GM23248 (cell line): Measurements from ENCODE around the gene FBN1. TPM values are rescaled to one million over a fixed set of nuclear protein-coding genes. Genes with fewer than 3 reads are reported as not detected.
A peak's percentile ranks its signal among the peaks of the same experiment; 100 is the strongest.

Experiments used
- DNase-seq: peaks from one replicate; pipeline ENCODE4 v3.0.0-alpha.2; 2015
- H2AFZ ChIP-seq: fragments of 200-600 bp; sonication (generic); 2 replicates; pipeline ENCODE4 v1.6.1; 2016; ENCODE audit warnings: antibody characterized with exemption
- H3F3A ChIP-seq: fragments of 200-600 bp; sonication (generic); 2 replicates; pipeline ENCODE4 v1.6.1; 2016; ENCODE audit warnings: mild to moderate bottlenecking, antibody characterized with exemption, mixed run types; ENCODE audit not compliant: insufficient read depth
- H3K27ac ChIP-seq: fragments of 200-600 bp; sonication (generic); 2 replicates; pipeline ENCODE4 v1.5.1; 2016; ENCODE audit warnings: mild to moderate bottlenecking
- H3K27me3 ChIP-seq: fragments of 200-600 bp; sonication (generic); replicated peaks from 2 replicates; pipeline ENCODE4 v1.6.1; 2016; ENCODE audit warnings: mild to moderate bottlenecking; ENCODE audit not compliant: insufficient read depth
- H3K36me3 ChIP-seq: fragments of 200-600 bp; sonication (generic); 2 replicates; pipeline ENCODE4 v1.6.1; 2016; ENCODE audit warnings: low read depth, mild to moderate bottlenecking
- H3K4me1 ChIP-seq: fragments of 200-600 bp; sonication (generic); 2 replicates; pipeline ENCODE4 v1.6.1; 2016; ENCODE audit warnings: mild to moderate bottlenecking; ENCODE audit not compliant: insufficient read depth
- H3K4me2 ChIP-seq: fragments of 200-600 bp; sonication (generic); one replicate; pipeline ENCODE4 v1.6.1; 2016; ENCODE audit warnings: mild to moderate bottlenecking; ENCODE audit not compliant: unreplicated experiment
- H3K4me3 ChIP-seq: fragments of 200-600 bp; sonication (generic); 2 replicates; pipeline ENCODE4 v1.5.1; 2016; ENCODE audit warnings: mild to moderate bottlenecking
- H3K79me2 ChIP-seq: fragments of 200-600 bp; sonication (generic); 2 replicates; pipeline ENCODE4 v1.6.1; 2016; ENCODE audit warnings: mild to moderate bottlenecking; ENCODE audit not compliant: insufficient read depth
- H3K9ac ChIP-seq: fragments of 200-600 bp; sonication (generic); 2 replicates; pipeline ENCODE4 v1.6.1; 2016; ENCODE audit warnings: mild to moderate bottlenecking
- H3K9me2 ChIP-seq: fragments of 200-600 bp; sonication (generic); 2 replicates; pipeline ENCODE4 v1.6.1; 2016; ENCODE audit warnings: mixed run types, mild to moderate bottlenecking, moderate library complexity; ENCODE audit not compliant: insufficient read depth
- H3K9me3 ChIP-seq: fragments of 200-600 bp; sonication (generic); one replicate; pipeline ENCODE4 v1.6.1; 2017; ENCODE audit warnings: low read depth
- H4K20me1 ChIP-seq: fragments of 200-600 bp; sonication (generic); 2 replicates; pipeline ENCODE4 v1.6.0; 2016; ENCODE audit not compliant: insufficient read depth
- EZH2 ChIP-seq: fragments of 200-600 bp; sonication (generic); IDR thresholded peaks from 2 replicates; pipeline ENCODE4 v1.6.1; 2018; ENCODE audit warnings: antibody characterized with exemption, mild to moderate bottlenecking; ENCODE audit not compliant: insufficient read depth, poor library complexity, severe bottlenecking
- EZH2phosphoT487 ChIP-seq: fragments of 200-600 bp; sonication (generic); IDR thresholded peaks from 2 replicates; pipeline ENCODE4 v1.6.1; 2018; ENCODE audit warnings: antibody characterized with exemption, moderate library complexity, mild to moderate bottlenecking, low read depth; ENCODE audit not compliant: insufficient read depth
- WGBS, 2 experiments: methylation state at CpG; one replicate each; pipeline ENCODE4 v1.1.6; 2015 to 2017; ENCODE audit warnings: low lambda C conversion rate in 2 of 2, low coverage in 1 of 2; ENCODE audit errors: missing lambda C conversion rate in 2 of 2; 5-methylcytosine and 5-hydroxymethylcytosine counted together
- in situ Hi-C: fragments of 300-500 bp; cut with MboI; formaldehyde crosslinking; loops from 2 replicates; pipeline ENCODE4 v1.15.0; 2020
- polyA plus RNA-seq: library from polyadenylated mRNA; unstranded; fragments of >200 nt; fragmentation: Nextera tagmentation; extraction: Ambion mirVana; gene quantifications from 2 replicates; pipeline ENCODE4 v1.2.1, GENCODE V29; 2016
- total RNA-seq: library from RNA; depleted of rRNA; stranded (reverse); fragments of >200 nt; shearing (Covaris generic); gene quantifications from 2 replicates; pipeline ENCODE4 v1.2.3, GENCODE V29; 2014

The FBN1 gene
- total and polyA plus RNA-seq, 2 experiments from 2014 or later: 374 to 1,478 TPM

GRCh38 chr15:48493084-48493762 lies 152.3 kb downstream of the FBN1 start:
- Histone ChIP-seq H3K4me3 (peak overlapping the region; percentile 6; the same call in 1 of the 2 replicates), H3K27me3 (no peaks in the 10 kb centered on the region), H3K27ac (peak overlapping the region; percentile 95), H3K79me2 (peaks cover 63% of the 10 kb centered on the region), H3K4me1 (peaks cover 48% of the 10 kb centered on the region), H3K9ac (peak overlapping the region; percentile 78), H3K9me2 (no peaks in the 10 kb centered on the region), H2AFZ (no peak overlapping the region), H3K36me3 (peaks cover 92% of the 10 kb centered on the region), H4K20me1 (no peaks in the 10 kb centered on the region), H3K4me2 (peak overlapping the region; percentile 42), H3K9me3 (no peaks in the 10 kb centered on the region), H3F3A (peaks cover 92% of the 10 kb centered on the region)
- in situ Hi-C loops: no loop called here
- TF ChIP-seq EZH2: no peak
- TF ChIP-seq EZH2phosphoT487: no peak
- WGBS, 2 experiments: 0% methylated on average over 1 of the region's 1 CpG
- peak; percentile 96 for DNase-seq

- no peaks in the 10 kb centered on the region for H3K9me3 ChIP-seq
- no peak for DNase-seq
- H2AFZ ChIP-seq: no peak overlapping the region
- peak overlapping the region; percentile 25 for H3K27ac ChIP-seq
- no peak overlapping the region for H3K4me3 ChIP-seq
- whole genome bisulfite sequencing, 2 experiments: 19 to 23% methylated on average over 2 of the region's 2 CpGs
- peaks cover 98% of the 10 kb centered on the region for H3K36me3 ChIP-seq
- H3K27me3 ChIP-seq: no peaks in the 10 kb centered on the region
- H3F3A ChIP-seq: peaks cover 89% of the 10 kb centered on the region
- no peak overlapping the region for H3K4me2 ChIP-seq
- no peaks in the 10 kb centered on the region for H3K9me2 ChIP-seq
- peaks cover 72% of the 10 kb centered on the region for H3K79me2 ChIP-seq
- H3K9ac ChIP-seq: peak overlapping the region; percentile 2; the same call in 1 of the 2 replicates
- no peaks in the 10 kb centered on the region for H4K20me1 ChIP-seq
- in situ Hi-C loops: no loop called here
- TF ChIP-seq EZH2 (no peak), EZH2phosphoT487 (no peak)
- H3K4me1 ChIP-seq: peaks cover 19% of the 10 kb centered on the region
These were observed 159.3 kb downstream of the FBN1 start for GRCh38 chr15:48486228-48486627.

GRCh38 chr15:48481802-48482201 lies 163.7 kb downstream of the FBN1 start:
- Histone ChIP-seq H3K9me2 (no peaks in the 10 kb centered on the region), H3K4me2 (no peak overlapping the region), H3F3A (peaks cover 94% of the 10 kb centered on the region), H3K9me3 (no peaks in the 10 kb centered on the region), H3K36me3 (peaks cover 98% of the 10 kb centered on the region), H2AFZ (no peak overlapping the region), H3K79me2 (peaks cover 71% of the 10 kb centered on the region), H3K27ac (peak overlapping the region; percentile 54), H3K4me3 (no peak overlapping the region), H3K9ac (0 out of 2 replicates have a peak overlapping the region, but pooled peaks have one; percentile 3), H4K20me1 (no peaks in the 10 kb centered on the region), H3K4me1 (peaks cover 33% of the 10 kb centered on the region), H3K27me3 (no peaks in the 10 kb centered on the region)
- TF ChIP-seq EZH2phosphoT487: no peak
- no peak for TF ChIP-seq EZH2
- DNase-seq: no peak
- WGBS, 2 experiments: 48 to 53% methylated on average over 2 of the region's 2 CpGs
- in situ Hi-C loops: no loop called here

- DNase-seq: no peak
- Histone ChIP-seq H3K9me3 (no peaks in the 10 kb centered on the region), H3F3A (peaks cover 92% of the 10 kb centered on the region), H3K9ac (no peak overlapping the region), H3K27me3 (no peaks in the 10 kb centered on the region), H3K9me2 (no peaks in the 10 kb centered on the region), H3K27ac (peak overlapping the region; percentile 50), H3K36me3 (peaks cover 94% of the 10 kb centered on the region), H4K20me1 (no peaks in the 10 kb centered on the region), H3K4me1 (peaks cover 46% of the 10 kb centered on the region), H3K4me3 (no peak overlapping the region), H2AFZ (no peak overlapping the region), H3K4me2 (no peak overlapping the region), H3K79me2 (peaks cover 63% of the 10 kb centered on the region)
- in situ Hi-C loops: no loop called here
- TF ChIP-seq EZH2phosphoT487: no peak
- no peak for TF ChIP-seq EZH2
- 97 to 98% methylated on average over 2 of the region's 2 CpGs for WGBS, 2 experiments
These were observed 165.8 kb downstream of the FBN1 start for GRCh38 chr15:48479751-48480150.
